Measurements from ENCODE around the gene ADAMTS17.

ADAMTS17 gene

DNA sequence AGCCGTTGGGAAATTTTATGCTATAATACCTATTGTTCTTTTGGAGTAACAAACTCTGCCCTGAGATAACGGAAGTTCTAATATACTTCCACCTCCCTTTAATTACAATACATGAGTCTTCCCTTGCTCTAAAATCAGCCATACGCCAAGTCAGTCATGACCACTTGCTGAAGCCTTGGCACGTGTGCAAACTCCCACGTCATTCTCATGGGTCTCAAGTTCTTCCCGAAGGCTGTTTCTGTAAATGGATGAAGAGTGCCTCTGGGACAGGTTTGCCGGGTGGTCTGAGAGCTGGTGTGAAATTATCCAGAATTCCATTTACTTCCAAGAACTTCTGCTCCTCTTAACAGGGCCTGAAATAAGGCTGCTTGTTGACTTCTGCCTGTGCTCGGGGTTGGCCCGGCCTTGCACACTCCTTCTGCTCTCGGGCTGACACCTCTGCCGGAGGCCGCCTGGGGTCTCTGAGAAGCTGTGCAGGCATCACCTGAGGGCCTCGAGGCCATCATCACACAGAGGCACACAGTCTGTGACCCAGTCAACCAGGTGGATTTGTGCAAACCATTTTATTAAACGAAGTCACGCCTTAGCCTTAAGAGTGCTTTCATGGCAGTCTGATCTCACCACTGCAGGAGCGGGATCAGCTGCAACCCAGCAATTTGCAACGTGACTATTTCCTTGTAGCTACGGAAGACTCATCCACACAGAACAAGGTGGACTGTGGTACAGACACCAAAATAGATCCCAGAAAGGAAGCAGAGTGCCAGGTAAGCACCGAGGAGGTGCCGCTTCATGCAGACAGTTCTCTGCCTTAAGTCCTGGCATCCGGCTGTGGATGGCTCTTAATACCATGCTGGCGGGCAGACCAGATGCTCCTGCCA lies 120.1 kb downstream of the ADAMTS17 start:
- no peak for DNase-seq (ENCODE audit: low read depth in 2 of 2)

DNA sequence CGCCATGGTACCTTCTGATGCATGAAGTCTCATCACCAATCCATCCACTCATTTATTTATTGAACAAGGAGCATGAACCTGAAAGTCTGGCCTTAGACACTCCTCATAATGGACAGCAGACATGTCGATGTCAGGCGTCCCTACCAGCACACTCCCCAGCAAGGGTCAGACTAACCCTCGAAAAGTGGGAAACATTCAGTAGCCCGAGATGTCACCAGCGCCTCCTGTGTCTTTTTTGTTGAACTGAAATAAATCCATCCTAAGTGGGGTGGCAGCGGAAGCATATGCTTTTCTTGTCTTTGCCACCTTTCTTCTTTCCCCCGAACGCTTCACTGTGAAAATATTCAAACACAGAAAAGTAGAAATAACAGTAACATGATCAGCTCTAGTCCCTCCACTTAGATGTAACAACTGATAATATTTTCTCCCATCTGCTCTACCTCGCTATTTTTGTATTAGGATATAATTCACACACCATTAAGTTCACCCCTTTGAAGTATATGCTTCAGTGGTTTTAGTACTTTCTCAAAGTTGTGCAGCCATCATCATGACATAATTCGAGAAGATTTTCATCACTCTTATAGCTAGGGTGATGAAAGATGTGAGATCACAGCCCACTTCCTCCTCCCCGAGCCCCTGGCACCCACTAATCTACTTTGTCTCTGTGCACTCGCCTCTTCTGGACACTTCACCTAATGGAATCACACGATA lies 121.6 kb downstream of the ADAMTS17 start:
- DNase-seq (ENCODE audit: low read depth in 2 of 2): no peak

DNA sequence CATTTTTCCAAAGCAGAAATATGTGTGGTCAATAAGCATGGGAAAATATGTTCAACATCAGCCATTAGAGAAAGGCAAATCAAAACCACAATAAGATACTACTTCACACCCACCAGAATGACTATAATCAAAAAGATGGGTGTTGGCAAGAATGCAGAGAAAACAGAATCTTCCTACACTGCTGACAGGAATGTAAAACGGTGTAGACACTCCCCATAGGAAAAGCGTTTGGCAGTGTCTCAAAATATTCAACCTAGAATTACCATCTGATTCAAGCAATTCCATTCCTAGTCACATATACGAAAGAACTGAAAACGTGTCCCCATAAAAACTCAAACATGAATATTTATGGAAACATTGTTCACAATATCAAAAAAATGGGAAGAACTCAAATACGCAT lies 123.3 kb downstream of the ADAMTS17 start:
- DNase-seq (ENCODE audit: low read depth in 2 of 2): no peak

DNA sequence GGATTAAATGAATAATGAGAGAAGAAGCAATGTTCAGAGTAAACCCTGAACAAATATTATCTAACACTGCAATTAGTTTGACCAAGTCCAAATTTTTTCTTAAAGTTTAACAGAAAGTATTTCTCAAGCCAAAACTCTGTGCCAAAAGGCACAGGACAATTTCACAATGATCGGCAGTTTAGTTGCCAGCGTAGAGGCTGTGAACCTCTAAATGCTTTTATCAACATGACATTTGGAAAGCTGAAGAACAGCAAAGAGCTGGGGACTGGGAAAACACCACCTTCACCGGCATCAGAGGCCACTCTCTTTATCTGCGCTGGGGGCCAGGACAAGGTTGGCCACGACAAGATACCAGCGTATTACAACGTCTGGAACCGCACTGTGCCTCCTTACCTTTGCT lies 125.6 kb downstream of the ADAMTS17 start:
- DNase-seq (ENCODE audit: low read depth in 2 of 2): no peak

DNA sequence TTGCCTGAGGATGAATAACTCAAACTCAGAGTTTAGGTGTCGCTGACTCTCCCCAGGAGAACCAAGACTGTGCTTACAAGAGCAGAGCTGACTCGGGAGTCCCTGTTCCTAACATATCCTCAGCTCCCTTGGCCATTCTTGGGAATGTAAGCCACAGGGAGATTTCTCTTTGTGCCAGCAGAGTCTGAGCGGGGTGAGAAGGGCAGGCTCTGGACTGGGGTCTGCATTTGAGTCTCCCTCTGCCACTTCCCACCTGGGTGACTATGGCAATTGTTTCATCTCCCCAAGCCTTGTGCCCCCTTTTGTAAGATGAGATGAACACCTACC lies 126.0 kb downstream of the ADAMTS17 start:
- DNase-seq (ENCODE audit: low read depth in 2 of 2): no peak

DNA sequence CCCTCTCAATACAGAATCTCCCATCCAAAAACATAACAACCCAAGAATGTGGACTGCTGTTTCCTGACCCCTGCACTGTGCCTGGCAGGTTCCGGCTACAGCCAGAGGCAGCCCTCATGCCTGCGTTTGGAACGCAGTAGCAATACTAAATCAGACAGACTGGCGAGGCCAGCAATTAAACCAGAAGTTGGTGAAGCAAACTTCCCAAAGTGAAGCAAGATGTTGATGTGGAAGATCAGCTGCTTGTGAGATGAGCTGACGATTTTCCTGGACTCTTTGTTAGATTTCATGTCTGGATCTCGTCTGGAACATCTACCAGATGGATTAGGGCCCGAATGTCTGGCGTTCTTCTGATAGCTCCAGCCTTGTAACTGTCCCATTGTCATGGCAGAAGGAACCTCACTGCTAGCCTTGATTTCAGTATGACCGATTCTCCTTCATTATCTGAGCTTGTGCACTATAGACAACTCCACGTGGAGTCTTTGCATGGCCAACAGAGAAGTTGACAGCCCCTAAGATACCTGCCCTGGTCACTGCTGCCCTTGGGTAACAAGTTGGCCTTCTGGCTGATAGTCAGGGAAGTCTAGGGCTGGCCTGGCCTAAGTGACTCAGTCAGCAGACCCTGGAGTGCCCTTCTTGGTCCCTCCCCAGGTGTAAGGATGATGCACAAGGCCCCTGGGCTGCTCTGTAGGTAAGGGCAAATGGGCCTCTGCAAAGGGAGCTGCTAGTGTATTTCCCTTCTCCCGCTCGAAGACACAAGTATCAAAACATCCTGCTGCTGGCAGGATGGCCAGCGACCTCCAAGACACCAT lies 126.5 kb downstream of the ADAMTS17 start:
- no peak for DNase-seq (ENCODE audit: low read depth in 2 of 2)

DNA sequence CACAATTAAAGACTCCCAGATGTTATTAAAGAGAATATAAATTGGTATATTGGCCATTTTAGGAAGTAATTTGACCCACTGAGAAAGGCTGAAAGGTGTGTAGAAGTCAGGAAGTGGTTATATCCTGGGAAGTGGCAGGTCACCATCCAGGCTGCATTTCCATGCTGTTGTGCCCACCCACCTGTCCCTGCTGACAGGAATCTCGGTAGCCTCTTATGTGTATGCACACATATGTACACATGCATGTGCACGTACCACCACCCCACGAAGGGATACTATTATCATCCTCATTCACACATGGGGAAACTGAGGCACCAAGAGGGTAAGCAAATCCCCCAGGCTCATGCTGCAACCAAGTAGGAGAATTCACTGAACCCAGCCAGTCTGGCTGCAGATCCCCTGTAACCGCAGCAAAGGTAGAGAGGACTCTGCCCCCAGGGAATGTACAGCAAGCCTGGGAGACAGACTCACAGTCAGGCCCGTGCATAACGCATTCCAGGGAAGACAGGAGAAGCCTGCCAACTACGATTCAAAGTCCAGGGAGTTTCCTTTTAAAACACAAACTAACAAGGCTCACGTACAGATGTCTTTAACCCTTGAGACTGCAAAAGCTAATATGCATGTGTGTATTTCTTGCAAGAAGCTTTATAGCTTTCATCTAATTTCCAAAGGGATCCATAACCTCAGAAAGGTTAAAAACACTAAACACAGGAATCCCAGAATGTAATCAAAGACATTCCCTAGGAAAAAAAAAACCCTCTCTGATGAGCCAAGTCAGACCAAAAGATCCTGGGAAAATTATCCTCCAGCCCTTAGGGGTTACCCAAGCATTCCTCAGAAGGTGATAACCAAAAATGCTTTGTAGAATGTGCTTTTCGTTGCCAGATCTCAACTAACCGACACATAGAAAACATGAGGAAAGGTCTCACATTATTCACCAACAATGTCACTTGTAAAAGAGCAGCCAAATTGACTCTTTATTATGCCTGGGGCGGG lies 129.6 kb downstream of the ADAMTS17 start:
- no peak for DNase-seq (ENCODE audit: low read depth in 2 of 2)

DNA sequence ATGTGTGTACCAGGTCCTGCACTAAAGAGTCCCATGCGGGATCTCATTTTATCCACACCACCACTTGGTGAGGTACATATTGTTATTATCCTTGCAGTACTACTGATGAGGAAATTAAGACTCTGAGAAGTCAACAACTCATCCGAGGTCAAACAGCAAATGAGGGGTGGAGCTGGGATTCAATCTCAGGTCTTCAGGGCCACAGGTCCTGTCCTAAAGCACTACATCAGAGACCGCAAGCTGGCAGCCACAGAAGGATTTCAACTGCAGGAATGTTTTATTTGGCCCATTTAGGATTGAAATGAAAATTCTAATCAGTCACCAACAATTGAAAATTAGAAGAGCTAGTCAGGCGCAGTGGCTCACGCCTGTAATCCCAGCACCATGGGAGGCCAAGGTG lies 131.4 kb downstream of the ADAMTS17 start:
- no peak for DNase-seq (ENCODE audit: low read depth in 2 of 2)

DNA sequence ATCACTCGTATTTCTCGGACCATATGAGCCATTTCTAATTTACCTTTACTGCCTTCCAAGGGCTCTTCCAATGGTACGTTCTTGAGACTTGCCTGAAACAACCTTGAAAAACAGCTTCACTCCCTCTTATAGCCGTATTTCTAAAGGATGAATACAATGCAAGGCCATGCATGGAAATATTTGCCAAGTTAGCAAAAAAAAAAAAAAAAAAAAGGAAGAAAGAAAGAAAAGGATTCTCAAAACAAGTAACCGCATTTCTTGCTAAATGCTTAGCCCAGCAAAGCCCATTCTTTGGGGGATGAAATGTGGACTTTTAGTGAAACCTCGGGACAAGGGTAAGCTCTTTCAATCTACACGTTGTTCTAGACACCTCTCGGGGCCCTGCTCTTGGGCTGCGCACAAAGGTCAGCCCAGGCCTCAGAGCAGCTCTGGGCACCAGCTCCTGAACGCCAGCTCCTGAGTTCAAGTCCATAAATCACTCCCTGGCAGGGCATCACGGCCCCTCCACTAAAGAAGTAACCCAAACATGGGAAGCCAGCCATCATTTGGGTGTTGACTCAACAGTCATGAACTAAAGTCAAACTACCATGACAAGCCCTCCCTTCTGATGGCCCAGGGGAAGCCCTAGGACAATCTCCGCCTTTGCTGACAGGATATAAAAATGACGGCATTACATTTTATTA lies 132.7 kb downstream of the ADAMTS17 start:
- DNase-seq (ENCODE audit: low read depth in 2 of 2): no peak

DNA sequence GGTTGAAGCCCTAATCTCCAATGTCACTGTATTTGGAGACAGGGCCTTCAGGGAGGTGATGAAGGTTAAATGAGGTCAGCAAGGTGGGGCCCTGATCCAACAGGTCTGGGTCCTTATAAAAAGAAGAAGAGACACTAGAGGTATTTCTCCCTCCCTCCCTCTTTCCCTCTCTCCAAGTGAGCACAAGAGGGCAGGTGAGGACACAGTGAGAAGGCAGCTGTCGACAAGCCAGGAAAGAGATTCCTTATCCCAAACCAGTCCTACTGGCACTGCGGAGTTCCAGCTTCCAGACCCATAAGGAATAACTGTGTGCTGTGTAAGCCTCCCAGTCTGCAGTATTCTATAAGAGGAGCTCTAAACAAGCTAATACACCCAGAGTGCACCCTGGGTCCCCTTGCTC lies 134.7 kb downstream of the ADAMTS17 start:
- DNase-seq (ENCODE audit: low read depth in 2 of 2): no peak

DNA sequence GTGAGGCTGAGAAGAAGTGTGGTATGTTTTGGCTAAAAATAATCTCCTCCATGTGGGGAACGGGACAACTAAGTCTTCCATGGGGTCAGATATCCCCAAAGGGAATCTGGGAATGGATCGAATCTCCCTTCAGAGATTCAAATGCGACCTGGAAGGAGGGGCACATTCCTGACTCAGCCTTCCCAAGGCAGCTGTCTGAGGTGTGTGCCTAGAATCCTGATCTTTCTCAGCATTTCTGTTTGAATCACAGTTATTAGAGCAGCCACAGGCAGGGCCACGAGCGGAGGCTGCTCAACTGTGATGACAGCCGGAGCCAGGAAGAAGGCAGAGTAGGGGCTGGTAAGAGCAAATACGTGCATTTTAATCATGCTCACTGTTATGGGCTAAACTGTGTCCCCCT lies 135.1 kb downstream of the ADAMTS17 start:
- no peak for DNase-seq (ENCODE audit: low read depth in 2 of 2)

DNA sequence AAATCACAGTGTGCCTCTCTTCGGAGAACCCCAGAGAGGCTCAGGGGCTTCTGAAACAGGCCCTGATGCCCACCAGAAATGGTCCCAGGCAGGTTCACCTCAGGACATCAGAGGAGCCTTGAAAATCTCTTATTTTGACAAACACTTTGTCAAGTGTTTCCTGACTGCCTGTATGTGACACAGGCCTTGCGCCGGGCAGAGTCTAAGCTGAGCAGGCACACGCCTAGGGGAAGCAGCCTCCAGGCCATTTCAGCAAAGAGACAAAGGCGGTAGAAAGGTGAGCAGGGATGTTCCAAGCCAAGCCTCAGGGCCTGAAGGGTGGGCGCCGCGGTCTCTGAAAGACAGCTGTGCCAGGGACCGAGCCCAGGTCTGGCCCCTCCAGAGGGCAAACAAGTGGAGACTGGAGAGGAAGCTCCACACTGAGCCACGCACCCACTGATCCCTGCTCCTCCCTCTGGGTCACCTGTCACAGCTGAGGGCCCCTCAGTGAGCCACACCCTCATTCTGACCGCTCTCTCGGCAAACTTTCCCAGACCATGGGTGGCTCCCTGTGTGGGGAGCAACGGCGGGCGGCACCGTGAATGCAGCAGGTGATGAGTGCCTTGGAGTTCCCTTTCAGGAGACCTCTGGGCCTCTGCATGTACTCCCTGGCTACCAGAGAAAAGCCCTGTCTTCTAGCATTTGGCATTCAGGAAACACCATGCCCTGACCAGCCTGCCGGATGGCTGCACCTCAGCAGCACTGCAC lies 136.1 kb downstream of the ADAMTS17 start:
- DNase-seq (ENCODE audit: low read depth in 2 of 2): no peak

DNA sequence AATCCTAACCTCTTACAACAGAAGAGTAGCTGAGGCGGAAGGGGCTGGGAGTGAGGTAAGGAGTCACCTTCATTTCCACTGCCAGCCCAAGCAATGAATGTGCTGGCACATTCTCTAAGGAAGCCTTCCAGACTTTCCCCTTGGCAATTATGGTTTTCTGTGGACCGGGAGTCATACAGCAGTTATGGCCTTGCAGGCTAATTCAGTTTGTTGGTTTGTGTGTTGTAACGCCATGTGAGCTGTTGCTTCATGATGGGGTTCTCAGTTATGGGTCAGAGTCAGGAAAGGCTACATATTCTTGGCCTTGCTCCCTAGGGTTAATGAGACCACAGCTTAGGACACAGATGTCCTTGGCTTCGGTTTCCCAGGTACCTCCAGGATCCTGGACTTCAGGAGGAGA lies 137.0 kb downstream of the ADAMTS17 start:
- no peak for DNase-seq (ENCODE audit: low read depth in 2 of 2)

DNA sequence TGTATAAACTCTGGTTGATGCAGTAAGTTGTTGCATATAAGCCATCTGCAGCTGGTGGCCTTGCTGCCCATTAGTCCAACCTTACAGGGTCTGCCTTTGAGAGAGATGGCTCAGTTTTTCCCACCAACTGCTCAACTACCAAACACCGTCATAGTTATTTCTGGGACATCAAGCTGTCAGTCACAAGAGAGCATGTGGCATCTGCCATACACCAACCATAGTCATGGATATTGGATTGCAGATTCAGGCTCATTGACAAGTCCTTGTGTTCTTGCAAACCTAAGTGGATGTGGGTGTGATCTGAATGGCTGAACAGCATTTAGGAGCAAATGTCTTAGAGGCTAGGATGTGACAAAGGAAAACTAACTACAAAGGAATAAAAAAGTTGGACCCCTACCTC lies 137.6 kb downstream of the ADAMTS17 start:
- no peak for DNase-seq (ENCODE audit: low read depth in 2 of 2)

DNA sequence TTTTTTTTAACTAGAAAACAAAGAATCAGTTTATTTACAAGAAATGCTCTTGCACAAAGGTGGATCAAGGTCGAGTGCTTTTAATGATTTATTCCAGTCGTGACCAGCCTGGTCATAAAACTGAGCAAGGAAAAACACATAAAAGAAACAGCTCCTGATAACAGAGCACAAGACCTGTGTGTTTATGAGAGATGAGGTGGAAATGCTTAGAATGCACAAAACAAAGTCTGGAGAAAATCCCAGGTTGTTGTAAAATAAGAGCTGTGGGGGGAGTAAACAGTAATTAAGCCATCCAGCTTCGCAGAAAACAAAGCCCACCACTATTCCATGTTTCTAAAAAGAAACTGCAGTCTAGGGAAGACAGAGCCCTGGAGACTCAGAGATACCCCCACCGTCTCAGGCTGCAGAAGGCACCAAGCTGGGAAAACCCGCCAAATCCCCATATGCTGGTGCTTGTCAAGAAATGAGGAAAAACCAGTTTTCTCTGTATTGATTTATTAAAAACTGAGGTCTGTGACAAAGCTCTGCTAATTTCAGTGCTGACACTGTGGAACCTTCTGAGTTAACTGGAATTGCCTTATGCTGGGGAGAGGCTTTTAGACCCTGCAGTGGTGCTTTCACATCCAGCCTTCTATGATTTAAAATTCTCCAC lies 139.3 kb downstream of the ADAMTS17 start:
- no peak for DNase-seq (ENCODE audit: low read depth in 2 of 2)

DNA sequence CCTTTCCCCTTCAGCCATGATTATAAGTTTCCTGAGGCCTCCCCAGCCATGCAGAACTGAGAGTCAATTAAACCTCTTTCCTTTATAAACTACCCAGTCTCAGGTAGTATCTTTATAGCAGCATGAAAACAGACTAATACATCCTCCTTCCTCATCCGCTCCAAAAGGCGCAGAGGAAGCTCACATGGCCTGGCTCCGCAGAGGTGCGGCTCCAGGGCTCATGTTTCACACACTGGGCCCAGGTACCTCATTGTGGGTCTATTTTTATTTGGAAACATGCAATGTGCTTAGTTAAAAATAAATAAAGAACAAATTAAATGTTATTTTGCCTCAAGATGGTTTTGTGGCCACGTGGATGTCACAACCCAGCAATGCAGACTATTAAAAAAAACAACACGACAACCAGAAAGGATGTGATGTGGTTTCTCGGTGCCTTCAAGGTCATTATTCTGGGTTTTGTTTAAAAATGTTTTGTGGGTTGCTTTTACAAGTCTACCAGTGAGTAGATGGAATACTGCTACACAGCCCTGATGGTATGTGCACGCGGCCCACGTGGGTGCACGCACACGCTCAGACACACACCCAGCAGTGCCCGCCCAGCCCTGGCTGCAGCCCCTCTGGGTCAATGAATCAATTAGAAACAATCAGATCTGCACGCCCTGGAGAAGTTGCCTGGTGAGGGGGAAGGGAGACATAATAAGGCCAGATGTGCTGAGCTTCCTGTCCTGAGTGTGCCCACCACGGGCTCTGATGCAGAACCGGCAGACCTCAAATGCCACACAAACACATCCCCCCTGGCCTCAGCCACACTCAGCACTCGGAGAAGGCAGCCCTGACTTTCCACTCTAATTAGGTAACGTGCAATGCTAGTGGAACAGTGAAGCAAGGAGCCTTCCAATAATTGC lies 140.1 kb downstream of the ADAMTS17 start:
- peak in 1 of 2 donors; percentile 26 for DNase-seq (ENCODE audit: low read depth in 2 of 2)

DNA sequence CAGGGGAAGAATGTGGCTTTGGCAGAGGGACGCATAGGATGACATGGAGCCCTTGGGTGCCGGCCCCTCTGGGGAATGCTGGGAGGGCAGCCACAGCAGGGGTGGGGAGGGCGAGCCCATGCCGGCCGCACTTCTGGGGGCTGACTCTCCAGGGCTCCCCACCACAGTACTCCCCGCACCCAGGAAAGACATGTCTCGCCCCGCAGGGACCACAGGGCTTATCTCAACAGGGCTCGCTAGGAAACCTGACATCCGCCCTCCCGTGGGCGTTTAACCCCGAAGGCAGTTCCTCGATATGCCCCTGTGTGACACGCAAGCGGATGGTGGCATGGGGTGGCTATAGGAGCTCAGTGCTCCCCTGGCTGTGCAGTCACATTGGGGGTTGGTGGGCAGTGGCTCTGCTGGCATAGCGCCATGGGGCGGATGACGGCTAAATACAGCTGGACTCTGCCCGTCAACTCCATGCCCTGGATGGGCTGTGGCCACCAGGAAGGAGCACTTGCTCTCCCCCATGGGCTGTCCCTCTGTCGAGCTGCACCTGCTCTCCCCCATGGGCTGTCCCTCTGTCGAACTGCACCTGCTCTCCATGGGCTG lies 141.4 kb downstream of the ADAMTS17 start:
- DNase-seq (ENCODE audit: low read depth in 2 of 2): no peak

DNA sequence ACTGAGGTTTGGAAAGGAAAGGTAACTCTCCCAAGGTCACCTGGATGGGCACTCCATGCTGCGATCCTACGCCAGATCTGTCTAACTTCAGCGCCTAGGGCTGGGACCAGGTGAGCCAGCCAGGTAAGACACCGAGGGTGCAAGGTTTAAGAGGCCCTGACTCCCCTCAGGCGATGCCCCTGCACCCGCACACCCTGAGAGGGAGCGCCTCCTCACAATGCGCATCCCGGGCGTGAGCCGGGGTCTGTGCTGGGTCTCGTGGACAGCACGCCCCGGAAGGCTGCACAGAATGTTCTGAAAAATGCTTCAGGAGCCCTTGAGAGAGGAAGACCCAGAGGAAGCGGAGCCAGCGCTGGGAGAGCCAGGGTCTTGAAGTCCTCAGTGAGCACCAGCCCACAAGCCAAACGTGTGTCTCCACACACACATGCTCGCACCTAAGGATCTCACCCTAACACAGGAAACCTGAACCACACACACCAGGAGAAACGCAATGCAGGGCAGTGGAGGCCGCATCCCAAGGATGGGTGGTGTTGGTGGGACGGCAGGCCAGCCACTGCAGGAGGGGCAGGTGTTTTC lies 142.0 kb downstream of the ADAMTS17 start:
- DNase-seq (ENCODE audit: low read depth in 2 of 2): no peak
